K562 (cell line): Measurements from ENCODE around the gene CFAP126. TPM values are rescaled to one million over a fixed set of nuclear protein-coding genes. Genes with fewer than 3 reads are reported as not detected.
A peak's percentile ranks its signal among the peaks of the same experiment; 100 is the strongest.
"Not testable (repeated sequence)": the region's sequence is repeated elsewhere in the genome, so short reads cannot be mapped to it uniquely, and the experiment has no call there.

Source experiments
- ATAC-seq: fragments of 200-7000 bp; cut with Tn5 transposase; 3 replicates; pipeline ENCODE4 v1.9.1; 2020; ENCODE audit warnings: moderate library complexity
- BruUV-seq: library from RNA; stranded (reverse); fragments of 400-500 nt; replicated peaks from 2 replicates; lab custom pipeline; 2021; lab: Mats Ljungman, UMichigan
- CTCF ChIA-PET: fragments of 300-600 bp; formaldehyde crosslinking; extraction: SDS; loops from one replicate; lab custom pipeline; 2021; ENCODE audit warnings: low intra/inter-chr PET ratio; lab: Yijun Ruan, JAX
- POLR2A ChIA-PET: fragments of 300-600, 350-650 bp; sonication (Branson Sonifier 250); formaldehyde crosslinking; extraction: SDS; loops from one replicate; lab custom pipeline; 2021; ENCODE audit warnings: antibody characterized with exemption, inconsistent platforms; lab: Yijun Ruan, JAX
- DNase-seq, 4 experiments: peaks; one replicate each; pipeline versions ENCODE4 v3.0.0 to v3.0.0-alpha.2; 2011 to 2018; ENCODE audit warnings: low spot score in 3 of 4, mixed read lengths in 3 of 4; ENCODE audit errors: extremely low read depth in 1 of 4
- FAIRE-seq: peaks from 2 replicates; lab custom pipeline; 2011; peaks lifted over from hg19 to GRCh38; lab: Jason Lieb, UNC
- H2AFZ ChIP-seq: 2 replicates; pipeline ENCODE4 v1.6.0; 2011; ENCODE audit warnings: low read depth, low read length, control low read depth, inconsistent platforms
- H3K27ac ChIP-seq: fragments of 200-600 bp; 3 replicates; pipeline ENCODE4 v1.8.0; 2011; ENCODE audit warnings: low read depth, mild to moderate bottlenecking, control low read depth, inconsistent platforms, low read length, moderate library complexity, mixed read lengths; ENCODE audit errors: extremely low read depth
- H3K27me3 ChIP-seq, 2 experiments: fragments of 300-600 bp in 1 of 2; 2 replicates in 1 of 2; 3 replicates in 1 of 2; pipeline versions ENCODE4 v1.6.0 to v1.8.0; 2011; ENCODE audit warnings: inconsistent platforms in 2 of 2, low read length in 2 of 2, mild to moderate bottlenecking in 1 of 2, mixed read lengths in 1 of 2, moderate library complexity in 1 of 2; ENCODE audit not compliant: control insufficient read depth in 2 of 2, insufficient read depth in 2 of 2
- H3K36me3 ChIP-seq: fragments of 300-600 bp; 3 replicates; pipeline ENCODE4 v1.8.0; 2011; ENCODE audit warnings: mild to moderate bottlenecking, low read length, inconsistent platforms; ENCODE audit not compliant: control insufficient read depth, insufficient read depth
- H3K4me1 ChIP-seq, 2 experiments: fragments of 200-600 bp in 1 of 2; replicated peaks in 1 of 2; 2 replicates in 1 of 2; 3 replicates in 1 of 2; pipeline versions ENCODE4 v1.5.1 to v1.8.0; 2011; ENCODE audit warnings: inconsistent platforms in 2 of 2, low read length in 2 of 2, mild to moderate bottlenecking in 1 of 2, mixed read lengths in 1 of 2, moderate library complexity in 1 of 2; ENCODE audit not compliant: control insufficient read depth in 2 of 2, insufficient read depth in 2 of 2
- H3K4me2 ChIP-seq: 2 replicates; pipeline ENCODE4 v1.6.1; 2011; ENCODE audit warnings: low read length, control low read depth, inconsistent platforms, mixed read lengths; ENCODE audit not compliant: insufficient read depth
- H3K4me3 ChIP-seq: fragments of 200-600 bp; sonication (generic), shearing (Covaris generic); 2 replicates; pipeline ENCODE4 v1.5.1; 2016; ENCODE audit warnings: control low read depth, inconsistent platforms
- H3K79me2 ChIP-seq: fragments of 200-600 bp; 3 replicates; pipeline ENCODE4 v1.8.0; 2011; ENCODE audit warnings: low read length, inconsistent platforms; ENCODE audit not compliant: control insufficient read depth, insufficient read depth
- H3K9ac ChIP-seq, 2 experiments: 2 replicates each; pipeline versions ENCODE4 v1.6.0 to v1.6.1; 2011; ENCODE audit warnings: low read depth in 2 of 2, low read length in 2 of 2, control low read depth in 1 of 2, inconsistent platforms in 1 of 2, mild to moderate bottlenecking in 1 of 2, mixed read lengths in 1 of 2; ENCODE audit not compliant: insufficient read depth in 1 of 2
- H3K9me1 ChIP-seq: one replicate; pipeline ENCODE4 v1.6.0; 2011; ENCODE audit warnings: inconsistent platforms, mild to moderate bottlenecking, low read length, moderate library complexity; ENCODE audit not compliant: control insufficient read depth, insufficient read depth
- H3K9me3 ChIP-seq: replicated peaks from 2 replicates; pipeline ENCODE4 v1.5.1; 2011; ENCODE audit warnings: low read depth, low read length, inconsistent platforms; ENCODE audit not compliant: control insufficient read depth, insufficient read depth
- H4K20me1 ChIP-seq: replicated peaks from 2 replicates; pipeline ENCODE4 v1.6.1; 2011; ENCODE audit warnings: low read length, inconsistent platforms, mixed read lengths; ENCODE audit not compliant: control insufficient read depth, insufficient read depth
- ADNP ChIP-seq: fragments of 200-800 bp; sonication (Bioruptor generic); IDR thresholded peaks from 2 replicates; pipeline ENCODE4 v1.6.1; 2016; ENCODE audit warnings: missing genetic modification characterization, missing compliant biosample characterization
- ARID1B ChIP-seq: fragments of 450-650 bp; IDR thresholded peaks from 2 replicates; pipeline ENCODE4 v1.6.1; 2016; ENCODE audit warnings: antibody characterized with exemption, mild to moderate bottlenecking, inconsistent platforms
- CBFA2T2 ChIP-seq: fragments of 450-650 bp; conservative IDR thresholded peaks from 2 replicates; pipeline ENCODE4 v1.6.1; 2017; ENCODE audit warnings: mild to moderate bottlenecking
- CBFA2T3 ChIP-seq: fragments of 450-650 bp; IDR thresholded peaks from 2 replicates; pipeline ENCODE4 v1.6.1; 2017
- DPF2 ChIP-seq: fragments of 450-650 bp; IDR thresholded peaks from 2 replicates; pipeline ENCODE4 v1.6.1; 2016
- EP300 ChIP-seq: IDR thresholded peaks from 2 replicates; pipeline ENCODE4 v1.6.1; 2012; ENCODE audit warnings: low read length, improper control_type of control experiment
- GATA2 ChIP-seq: sonication (generic); formaldehyde crosslinking; IDR thresholded peaks from 2 replicates; pipeline ENCODE4 v1.4.0; 2020; ENCODE audit warnings: mild to moderate bottlenecking, missing genetic modification reagents
- MEIS2 ChIP-seq: fragments of 450-650 bp; IDR thresholded peaks from 2 replicates; pipeline ENCODE4 v1.6.1; 2014; ENCODE audit warnings: mild to moderate bottlenecking; ENCODE audit not compliant: partially characterized antibody
- MTA2 ChIP-seq: fragments of 450-650 bp; IDR thresholded peaks from 2 replicates; pipeline ENCODE4 v1.6.1; 2016; ENCODE audit warnings: low read depth
- NFIC ChIP-seq: fragments of 450-650 bp; IDR thresholded peaks from 2 replicates; pipeline ENCODE4 v1.6.1; 2017; ENCODE audit warnings: mild to moderate bottlenecking, inconsistent platforms
- NR2C1 ChIP-seq, 2 experiments: fragments of 450-650 bp; IDR thresholded peaks; 2 replicates each; pipeline ENCODE4 v1.6.1; 2017; ENCODE audit warnings: mild to moderate bottlenecking in 2 of 2, antibody characterized with exemption in 1 of 2, inconsistent platforms in 1 of 2, missing compliant biosample characterization in 1 of 2, missing genetic modification characterization in 1 of 2
- SMARCA4 ChIP-seq: fragments of 450-650 bp; IDR thresholded peaks from 2 replicates; pipeline ENCODE4 v1.6.1; 2016
- SMARCE1 ChIP-seq: fragments of 450-650 bp; IDR thresholded peaks from 2 replicates; pipeline ENCODE4 v1.7.1; 2016; ENCODE audit warnings: mild to moderate bottlenecking
- SOX6 ChIP-seq: fragments of 450-650 bp; IDR thresholded peaks from 2 replicates; pipeline ENCODE4 v1.6.1; 2014; ENCODE audit warnings: mild to moderate bottlenecking
- SPI1 ChIP-seq: IDR thresholded peaks from 2 replicates; pipeline ENCODE4 v1.6.1; 2011; ENCODE audit warnings: low read depth, low read length, control low read depth, borderline replicate concordance
- TAL1 ChIP-seq: fragments of 450-650 bp; IDR thresholded peaks from 2 replicates; pipeline ENCODE4 v1.6.1; 2016; ENCODE audit warnings: mild to moderate bottlenecking
- TCF3 ChIP-seq: sonication (generic); formaldehyde crosslinking; IDR thresholded peaks from 2 replicates; pipeline ENCODE4 v1.4.0; 2020; ENCODE audit warnings: mild to moderate bottlenecking, missing genetic modification reagents
- TEAD4 ChIP-seq, 2 experiments: sonication (generic) in 1 of 2; formaldehyde crosslinking in 1 of 2; IDR thresholded peaks; 2 replicates each; pipeline versions ENCODE4 v1.6.1 to v1.8.0; 2012 to 2022; ENCODE audit warnings: borderline replicate concordance in 1 of 2, inconsistent platforms in 1 of 2, low read length in 1 of 2, mild to moderate bottlenecking in 1 of 2, missing genetic modification reagents in 1 of 2
- TRIM28 ChIP-seq: fragments of 450-650 bp; IDR thresholded peaks from 2 replicates; pipeline ENCODE4 v1.6.1; 2017
- ZNF384 ChIP-seq: IDR thresholded peaks from 2 replicates; pipeline ENCODE4 v1.6.1; 2012; ENCODE audit warnings: low read depth, low read length, improper control_type of control experiment
- WGBS: fragments of 100-300 bp; shearing (Covaris generic); methylation state at CpG from one replicate; pipeline ENCODE4 v1.1.6; 2016; ENCODE audit warnings: low coverage, mixed read lengths; ENCODE audit not compliant: insufficient coverage; ENCODE audit errors: missing lambda C conversion rate; 5-methylcytosine and 5-hydroxymethylcytosine counted together
- in situ Hi-C: fragments of 300-500 bp; cut with MboI; formaldehyde crosslinking; loops from 4 replicates; pipeline ENCODE4 v1.15.0; 2018; ENCODE audit warnings: inconsistent platforms, mixed read lengths
- intact Hi-C: fragments of 100-400 bp; cut with micrococcal nuclease; formaldehyde crosslinking; loops from 2 replicates; pipeline ENCODE4 v1.14.2; 2022
- polyA plus RNA-seq, 8 experiments: library from polyadenylated mRNA; depleted of rRNA in 4 of 8; stranded (reverse) in 5 of 8; unstranded in 3 of 8; fragments of >200 nt; fragmentation: Nextera tagmentation in 2 of 8; fragmentation: Illumina TruSeq in 1 of 8; extraction: Ambion mirVana in 2 of 8; extraction: Trizol in 1 of 8; gene quantifications; 2 replicates each; pipeline versions ENCODE4 v1.2.1 to v1.2.3, GENCODE V29; 2011 to 2014; ENCODE audit warnings: inconsistent platforms in 1 of 8, missing spikeins in 1 of 8
- total RNA-seq, 7 experiments: library from RNA; depleted of rRNA in 6 of 7; stranded (reverse); fragments of >200 nt in 6 of 7; fragmentation: Illumina TruSeq in 2 of 7; extraction: Trizol in 2 of 7; gene quantifications; 2 replicates each; pipeline versions ENCODE4 v1.2.1 to v1.2.3, GENCODE V29; 2011 to 2021; ENCODE audit warnings: low replicate concordance in 1 of 7

Gene CFAP126
- total and polyA plus RNA-seq, 9 of the 15 experiments (the other 6 are each of a cell fraction or from before 2014, with no cell fraction given) = not detected

- DNase-seq = not testable (repeated sequence)
- peak; percentile 29; the same call in 1 of the 2 replicates for TF ChIP-seq SPI1
- 0 out of 2 replicates have a peak, but pooled peaks have one; percentile 20 for TF ChIP-seq TCF3 (CRISPR knock-in tag)
- TF ChIP-seq, all 486 proteins: peak for 2; not testable (repeated sequence) for 484
- H3K36me3 ChIP-seq, POLR2A ChIA-PET, H3K4me3 ChIP-seq, H3K27me3 ChIP-seq, intact Hi-C loops, in situ Hi-C loops, ATAC-seq, H3K27ac ChIP-seq, H3K79me2 ChIP-seq, FAIRE-seq, H3K9ac ChIP-seq, H4K20me1 ChIP-seq, H3K9me1 ChIP-seq, H2AFZ ChIP-seq, H3K9me3 ChIP-seq, BruUV-seq, CTCF ChIA-PET: not testable (repeated sequence)
- Histone ChIP-seq H3K4me1 (peaks cover 4 to 21% of the 10 kb centered on the region in 2 experiments; a peak in 3 of 5 replicates), H3K4me2 (peak overlapping the region; percentile 5)
- 17% methylated on average over 7 of the region's 7 CpGs for WGBS
Observed at GRCh38 chr1:161413050-161413449, 45.4 kb upstream of the CFAP126 start.

- Histone ChIP-seq H3K4me1 (peaks cover 12 to 28% of the 10 kb centered on the region in 2 experiments; a peak in 4 of 5 replicates), H3K4me2 (peak overlapping the region; percentile 36; the same call in 1 of the 2 replicates), H3K9ac (peak overlapping the region in 1 of 2 experiments; percentile 18; a peak in 1 of 4 replicates), H2AFZ (peak overlapping the region; percentile 10; the same call in 1 of the 2 replicates)
- H3K79me2 ChIP-seq; H3K4me3 ChIP-seq; intact Hi-C loops; FAIRE-seq; BruUV-seq; H3K27ac ChIP-seq; in situ Hi-C loops; H3K36me3 ChIP-seq; ATAC-seq; H3K9me1 ChIP-seq; CTCF ChIA-PET; H3K9me3 ChIP-seq; H3K27me3 ChIP-seq; H4K20me1 ChIP-seq; TF ChIP-seq TEAD4 (CRISPR knock-in tag; IDR thresholded peaks at IDR 0.05; ENCODE audit: borderline replicate concordance); NR2C1 (tag; IDR thresholded peaks at IDR 0.05): not testable (repeated sequence)
- WGBS = 5% methylated on average over 4 of the region's 4 CpGs
- POLR2A ChIA-PET = interaction anchor here (0.6 to 1.4 kb wide), 4 partner anchors 10 to 557 kb away, joined by 3 to 5 read pairs (median 4); no protein-coding TSS in a partner anchor
- peak in 1 of 4 experiments; percentile 61 for DNase-seq
- peak; percentile 50; the same call in 1 of the 2 replicates for TF ChIP-seq SMARCE1
- peak; percentile 73 for TF ChIP-seq ZNF384
- peak; percentile 66; the same call in 1 of the 2 replicates for TF ChIP-seq SOX6
- TF ChIP-seq CBFA2T2 = peak; percentile 80
- peak; percentile 81 for TF ChIP-seq TAL1
- peak; percentile 49 for TF ChIP-seq GATA2 (CRISPR knock-in tag)
- peak; percentile 54; the same call in 1 of the 2 replicates for TF ChIP-seq NFIC
- peak; percentile 59; the same call in 1 of the 2 replicates for TF ChIP-seq SMARCA4
- TF ChIP-seq ARID1B = peak; percentile 87
- peak; percentile 56 for TF ChIP-seq TEAD4 (IDR thresholded peaks at IDR 0.05; ENCODE audit: low read length)
- peak; percentile 8; the same call in 1 of the 2 replicates for TF ChIP-seq TRIM28
- TF ChIP-seq CBFA2T3 = peak; percentile 86
- TF ChIP-seq NR2C1 (IDR thresholded peaks at IDR 0.05) = peak; percentile 54
- TF ChIP-seq MTA2 = peak; percentile 50; the same call in 1 of the 2 replicates
- 0 out of 2 replicates have a peak, but pooled peaks have one; percentile 59 for TF ChIP-seq ADNP (tag)
- TF ChIP-seq MEIS2 = peak; percentile 35
- peak; percentile 79 for TF ChIP-seq DPF2
- peak; percentile 56 for TF ChIP-seq EP300
- peak; percentile 89 for TF ChIP-seq TCF3 (CRISPR knock-in tag)
Observed at GRCh38 chr1:161410636-161410970, 42.9 kb upstream of the CFAP126 start.
